ENCODE measurements around the gene CLDN3.
"Not testable (repeated sequence)": the region's sequence is repeated elsewhere in the genome, so short reads cannot be mapped to it uniquely, and the experiment has no call there.

DNA sequence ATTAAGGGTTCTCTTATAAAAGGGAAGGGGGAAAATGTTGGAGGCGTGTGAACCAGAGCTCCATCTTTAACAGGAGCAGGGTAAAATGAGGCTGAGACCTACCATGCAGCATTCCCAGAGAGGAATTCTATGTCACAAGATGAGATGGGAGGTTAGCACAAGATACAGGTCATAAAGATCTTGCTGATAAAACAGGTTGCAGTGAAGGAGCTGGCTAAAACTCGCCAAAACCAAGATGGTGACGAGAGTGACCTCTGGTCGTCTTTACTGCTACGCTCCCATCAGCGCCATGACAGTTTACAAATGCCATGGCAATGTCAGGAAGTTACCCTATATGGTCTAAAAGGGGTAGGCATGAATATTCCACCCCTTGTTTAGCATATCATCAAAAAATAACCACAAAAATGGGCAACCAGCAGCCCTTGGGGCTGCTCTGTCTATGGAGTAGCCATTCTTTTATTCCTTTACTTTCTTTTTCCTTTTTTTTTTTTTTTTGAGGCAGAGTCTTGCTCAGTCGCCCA is 21.2 kb upstream of the CLDN3 start:
- TF ChIP-seq EZH2 (IDR thresholded peaks at IDR 0.05; ENCODE audit: insufficient read depth, poor library complexity, severe bottlenecking); EZH2phosphoT487 (IDR thresholded peaks at IDR 0.05; ENCODE audit: insufficient read depth, low read depth): not testable (repeated sequence)
